HG03103 (cell line): ENCODE data around the gene TFAP2A.

Source experiments
- ATAC-seq: cut with Tn5 transposase; IDR thresholded peaks from one replicate; pipeline ENCODE4 v1.9.1; 2021; ENCODE audit warnings: low read depth; ENCODE audit not compliant: unreplicated experiment

Gene TFAP2A

DNA sequence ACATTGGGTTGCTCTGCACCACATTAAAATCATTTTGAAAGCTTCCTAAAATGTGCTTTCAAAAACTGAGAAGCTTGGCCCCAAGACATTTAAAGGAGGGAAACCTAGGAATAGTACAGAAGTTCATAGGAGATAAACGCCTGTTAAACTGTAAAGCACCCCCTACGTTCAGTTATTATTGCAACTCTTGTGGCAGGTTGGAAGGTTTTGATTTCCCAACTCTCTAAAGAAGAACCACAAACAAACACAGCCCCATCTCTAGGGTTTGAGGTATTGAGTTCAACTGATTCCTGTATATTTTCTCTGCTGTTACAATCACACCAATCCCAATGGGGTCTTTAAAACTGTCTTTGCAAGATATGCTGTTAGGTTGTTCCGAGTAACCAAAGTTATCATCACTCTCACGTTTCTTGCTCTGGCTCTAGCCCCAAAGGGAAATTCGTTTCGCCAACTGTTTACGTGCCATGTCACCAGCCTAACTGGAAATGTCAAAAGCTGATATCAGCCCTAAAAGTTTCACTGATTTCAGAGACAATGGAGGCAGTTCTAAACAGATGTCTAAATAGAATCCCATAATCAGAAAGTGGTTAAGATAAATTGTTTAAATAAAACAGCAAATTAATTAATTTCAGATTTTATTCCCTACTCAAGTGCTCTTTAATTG lies 12.1 kb downstream of the TFAP2A start:
- ATAC-seq, result no peak

DNA sequence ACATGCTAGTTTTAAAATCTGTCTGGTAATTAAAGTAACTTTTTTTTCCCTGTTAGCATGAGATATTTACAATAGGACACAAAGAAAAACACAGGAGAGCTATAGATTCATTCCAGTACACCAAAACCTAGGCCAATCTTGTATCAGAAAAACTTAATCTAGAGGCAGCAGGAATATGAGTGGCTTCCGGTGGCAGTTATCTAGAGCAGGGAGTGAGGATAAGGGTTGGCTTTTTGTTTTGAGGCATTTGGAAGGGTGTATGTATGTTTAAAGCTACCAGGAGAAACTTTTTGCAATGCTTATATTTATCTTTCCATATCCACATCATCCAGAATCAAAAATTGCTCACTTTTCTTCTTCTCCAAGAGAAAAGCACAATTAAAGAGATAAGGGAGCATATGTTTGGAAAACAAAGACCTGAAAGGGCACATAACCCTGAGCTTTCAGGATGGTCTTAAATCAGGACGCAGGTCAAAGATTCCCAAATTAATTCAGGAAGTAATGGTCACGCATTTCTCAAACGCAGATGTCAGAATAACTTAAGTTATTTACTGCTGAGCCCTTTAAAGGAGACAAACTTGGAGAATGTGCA lies 13.1 kb downstream of the TFAP2A start:
- ATAC-seq, result no peak

DNA sequence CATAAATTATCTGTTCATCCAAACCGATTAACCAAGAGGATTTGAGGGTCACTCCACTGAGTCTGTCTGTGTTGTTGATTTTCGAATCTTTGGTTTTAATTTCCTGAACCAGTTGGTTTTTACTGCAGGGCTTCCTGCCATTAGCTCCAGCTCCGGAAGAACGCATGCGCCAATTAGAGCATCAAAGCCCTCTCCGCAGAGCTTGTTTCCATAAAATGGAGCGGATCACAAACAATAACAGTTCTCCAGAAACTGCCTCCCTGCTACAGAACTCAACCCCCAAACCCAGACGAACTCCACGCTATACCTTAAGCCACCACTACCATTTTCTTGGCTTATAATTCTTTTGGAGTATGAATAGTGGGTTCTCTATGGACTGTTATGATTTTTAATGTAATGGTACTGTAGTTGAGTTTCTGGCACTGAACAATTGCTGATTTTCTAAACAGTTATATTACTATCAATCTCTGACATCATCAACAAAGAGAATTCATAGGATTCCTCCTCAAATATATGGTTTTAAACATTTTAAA lies 13.8 kb downstream of the TFAP2A start:
- ATAC-seq, result no peak

DNA sequence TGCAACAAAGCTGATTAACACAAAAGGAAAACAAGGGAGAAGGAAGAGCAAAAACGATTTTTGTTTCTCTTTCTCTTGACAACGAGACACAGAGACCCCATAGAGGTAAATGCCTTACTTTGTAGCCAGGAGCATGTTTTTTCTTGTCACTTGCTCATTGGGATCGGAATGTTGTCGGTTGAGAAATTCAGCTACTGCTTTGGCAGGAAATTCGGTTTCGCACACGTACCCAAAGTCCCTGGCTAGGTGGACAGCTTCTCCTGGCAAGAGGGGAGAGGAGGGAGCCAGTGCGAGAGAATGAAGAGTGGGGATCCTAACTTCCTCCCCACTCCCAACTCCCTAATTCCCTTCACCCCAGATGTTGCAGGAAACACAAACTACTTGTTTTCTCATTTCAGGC lies 14.5 kb downstream of the TFAP2A start:
- no peak for ATAC-seq

DNA sequence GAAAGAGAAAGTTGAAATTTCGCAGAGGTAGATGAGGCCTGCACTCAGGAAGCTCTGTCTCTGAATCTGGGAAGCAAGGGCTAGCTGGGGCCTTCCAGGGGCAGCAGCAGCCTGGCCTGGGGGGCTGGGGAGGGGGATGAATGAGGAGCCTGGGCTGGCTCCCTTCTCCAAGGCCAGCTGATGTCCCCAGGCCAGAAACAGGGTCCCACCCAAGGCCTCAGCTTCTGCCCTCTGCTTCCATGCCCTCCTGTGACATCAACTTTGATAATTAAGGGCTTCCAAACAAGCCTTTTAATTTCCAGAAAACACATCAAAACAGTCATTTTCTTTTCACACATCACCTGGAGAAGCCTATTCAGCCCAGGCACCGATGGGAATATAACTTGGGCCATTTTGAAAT lies 15.4 kb downstream of the TFAP2A start:
- ATAC-seq, result no peak

DNA sequence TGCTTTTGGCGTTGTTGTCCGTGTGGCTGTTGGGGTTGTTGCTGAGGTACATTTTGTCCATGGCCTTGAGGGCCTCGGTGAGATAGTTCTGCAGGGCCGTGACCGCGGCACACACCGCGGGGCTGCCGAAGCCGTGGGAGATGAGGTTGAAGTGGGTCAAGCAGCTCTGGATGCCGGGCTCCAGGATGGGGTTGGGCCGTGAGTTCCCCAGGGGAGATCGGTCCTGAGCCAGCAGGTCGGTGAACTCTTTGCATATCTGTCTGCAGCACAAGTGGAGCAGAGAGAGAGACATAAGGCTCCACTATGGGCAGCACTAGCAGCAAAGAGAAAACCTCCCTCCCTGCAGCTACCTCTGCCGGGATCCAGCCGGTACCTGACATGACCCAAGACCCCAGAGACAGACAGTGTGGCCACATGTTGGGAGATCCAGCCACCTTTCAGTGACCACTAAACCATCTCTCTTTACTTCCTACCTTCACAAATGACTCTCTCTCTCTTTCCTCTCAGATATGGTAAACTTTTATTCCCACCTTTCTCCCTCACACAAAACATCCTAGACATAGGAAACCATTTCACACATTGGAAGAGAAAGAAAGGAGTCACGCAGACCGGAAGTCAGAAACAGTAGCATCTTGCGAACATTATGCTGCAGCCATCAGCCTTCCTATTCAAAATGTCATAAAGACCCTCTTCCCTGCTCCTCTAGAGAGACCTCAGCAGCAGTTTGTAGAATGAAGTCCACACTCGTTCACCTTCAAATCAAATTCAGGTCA lies 16.2 kb downstream of the TFAP2A start:
- no peak for ATAC-seq

DNA sequence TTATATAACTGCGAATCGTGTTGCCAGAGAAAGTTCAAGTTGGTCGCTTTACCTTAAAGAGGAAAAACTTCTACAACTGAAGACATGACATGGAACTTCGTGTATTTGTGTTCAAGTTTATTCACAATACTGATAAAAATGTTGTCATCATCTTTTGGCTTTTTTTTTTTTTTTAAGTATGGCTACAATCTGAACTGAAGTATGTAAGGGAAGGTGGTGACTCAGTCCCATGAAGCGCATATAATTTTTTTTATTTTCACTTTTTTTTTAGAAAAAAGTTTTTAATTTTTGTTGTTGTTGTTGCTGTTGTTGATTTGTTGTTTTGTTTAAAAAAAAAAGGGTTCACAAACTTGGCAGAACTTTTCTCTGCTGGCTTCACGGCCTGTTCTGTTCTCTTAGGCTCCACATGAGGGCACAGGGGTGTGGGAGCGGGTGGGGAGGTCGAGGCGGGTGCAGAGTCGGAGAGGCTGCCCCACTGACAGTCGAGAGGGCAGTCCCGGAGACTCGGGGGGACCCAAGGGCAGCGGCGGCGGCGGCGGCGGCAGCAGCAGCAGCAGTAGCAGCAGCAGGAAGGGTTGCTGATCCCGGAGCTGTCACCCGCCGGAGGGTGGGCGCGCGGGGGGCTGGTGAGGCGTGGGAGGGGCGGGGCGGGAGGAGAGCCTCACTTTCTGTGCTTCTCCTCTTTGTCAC lies 17.0 kb downstream of the TFAP2A start:
- ATAC-seq, result no peak

DNA sequence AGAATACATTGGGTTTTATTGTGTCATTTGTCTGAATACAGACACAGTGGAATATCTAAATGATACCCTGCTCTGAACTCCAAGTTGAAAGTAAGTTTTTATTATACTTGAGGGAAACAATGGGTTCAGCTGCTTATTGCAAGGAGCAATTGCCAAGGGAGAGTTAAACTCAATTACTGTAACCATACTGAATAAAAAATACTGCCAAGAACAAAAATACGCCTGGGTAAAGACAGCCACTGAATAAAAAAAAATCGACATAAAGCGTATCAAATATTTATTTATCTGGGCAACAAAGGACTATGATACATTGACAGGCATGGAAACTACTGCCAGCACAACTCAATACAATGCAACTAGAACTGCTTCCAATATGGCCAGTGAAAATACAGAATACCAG lies 18.1 kb downstream of the TFAP2A start:
- no peak for ATAC-seq

DNA sequence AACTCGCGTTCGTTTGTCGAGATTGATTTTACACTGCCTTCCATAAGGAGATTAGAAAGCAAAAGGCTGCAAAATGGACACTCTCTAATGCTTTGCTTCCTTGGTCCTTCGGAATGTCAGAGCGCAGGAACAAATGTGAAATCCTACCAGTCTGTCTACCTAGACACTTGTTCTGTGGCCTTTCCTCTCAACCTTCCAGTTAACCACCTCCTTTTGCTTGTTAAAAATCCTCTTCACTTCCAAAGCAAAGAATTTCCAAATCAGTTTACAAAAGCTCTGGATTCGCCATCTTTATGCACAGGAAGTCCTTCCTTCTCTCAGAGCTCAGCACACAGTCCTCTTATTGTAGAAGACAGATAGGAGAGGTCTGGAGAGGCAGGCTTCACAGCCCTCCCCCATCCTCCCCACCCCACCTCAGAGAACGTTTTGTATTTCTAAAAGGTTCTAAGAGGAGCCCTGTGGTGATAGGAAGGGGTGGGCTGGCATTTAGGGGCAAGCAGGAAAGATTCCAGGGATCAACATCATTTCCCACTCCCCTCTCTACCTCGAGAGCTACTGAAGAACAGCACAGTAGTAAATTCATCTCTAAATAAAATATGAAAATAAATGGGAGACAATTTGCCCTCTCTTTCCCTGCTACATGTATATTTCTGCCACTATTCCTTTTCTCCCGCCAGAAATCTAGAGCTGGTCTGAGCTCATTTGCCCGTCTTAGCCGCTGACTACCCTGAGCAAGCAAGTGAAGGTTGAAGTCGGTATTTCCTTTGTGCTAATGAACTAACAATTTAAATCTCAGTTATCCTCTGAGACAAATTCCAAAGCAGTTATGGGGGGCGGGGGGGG lies 18.9 kb downstream of the TFAP2A start:
- ATAC-seq, result no peak

DNA sequence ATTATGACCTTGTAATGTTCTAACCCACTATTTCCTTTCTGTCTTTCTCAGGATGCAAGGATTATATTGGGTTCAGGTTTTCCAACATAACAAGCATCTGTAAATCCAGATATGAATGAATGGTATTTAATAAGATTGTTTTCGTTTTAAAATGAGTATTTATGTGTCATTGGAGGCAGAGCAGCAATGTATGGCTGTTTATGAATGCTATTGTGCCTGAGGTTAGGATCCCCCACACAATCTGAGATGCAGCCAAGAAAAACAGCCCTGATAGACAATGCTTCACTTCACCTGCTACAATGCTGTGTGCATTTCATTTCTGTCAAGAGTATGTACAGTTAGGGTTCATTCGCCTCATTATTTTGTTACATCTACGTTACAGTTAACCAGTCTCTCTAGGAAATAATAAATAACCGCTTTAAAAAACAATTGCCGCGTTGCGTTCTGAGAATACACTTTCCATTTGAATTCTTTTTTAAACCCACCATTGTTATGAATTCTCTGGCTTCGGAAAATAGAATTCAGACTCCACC lies 19.6 kb downstream of the TFAP2A start:
- no peak for ATAC-seq

DNA sequence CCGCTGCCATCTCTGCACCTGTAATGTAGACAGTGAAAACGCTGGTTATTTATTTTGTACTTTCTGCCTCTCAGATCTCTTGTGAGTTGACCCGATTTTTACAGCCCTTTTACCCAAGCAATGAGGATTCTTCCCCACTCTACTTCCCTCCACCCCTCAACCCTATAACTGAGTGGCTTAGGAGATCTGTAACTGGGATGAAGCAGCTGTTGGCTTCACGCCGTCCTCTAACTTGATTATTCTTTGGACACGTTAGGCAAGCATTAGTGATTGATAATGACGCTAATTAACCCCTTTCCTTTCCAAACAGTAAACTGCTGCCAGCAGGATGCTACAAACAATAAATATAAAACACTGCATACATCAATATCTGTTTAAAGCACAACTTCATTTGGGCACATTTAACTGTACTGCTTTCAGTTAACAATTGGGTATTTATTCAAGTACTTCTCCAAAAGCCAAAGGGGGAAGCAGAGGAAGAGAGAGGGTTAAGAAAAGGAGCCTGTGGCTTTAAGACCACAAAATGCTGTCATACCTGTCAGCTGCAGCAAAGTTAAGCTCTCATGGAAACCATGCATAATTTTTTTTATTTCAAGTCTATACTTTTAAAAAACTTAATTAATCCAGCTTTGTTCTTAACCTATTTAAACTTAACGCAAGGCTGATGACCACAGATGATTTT lies 21.2 kb downstream of the TFAP2A start:
- no peak for ATAC-seq

DNA sequence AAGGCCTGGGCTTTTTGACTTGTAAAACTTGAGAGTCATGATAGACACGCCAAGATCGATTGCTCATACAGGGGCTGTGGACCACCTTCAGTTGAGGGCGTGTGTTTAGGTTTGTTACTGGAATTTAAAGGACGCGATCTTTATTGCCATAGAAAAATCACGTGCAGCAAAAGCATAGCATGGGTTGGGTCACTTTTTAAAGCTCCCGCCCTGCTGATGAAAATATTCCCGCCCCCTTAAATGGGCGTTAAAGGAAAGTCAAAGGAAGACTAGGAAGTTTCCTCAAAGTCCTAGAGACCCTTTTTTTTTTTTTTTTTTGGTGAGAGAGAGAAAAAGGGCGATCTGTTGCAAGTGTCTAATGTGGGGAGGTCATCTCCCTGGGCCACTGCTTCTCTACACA lies 23.1 kb downstream of the TFAP2A start:
- ATAC-seq, result no peak

DNA sequence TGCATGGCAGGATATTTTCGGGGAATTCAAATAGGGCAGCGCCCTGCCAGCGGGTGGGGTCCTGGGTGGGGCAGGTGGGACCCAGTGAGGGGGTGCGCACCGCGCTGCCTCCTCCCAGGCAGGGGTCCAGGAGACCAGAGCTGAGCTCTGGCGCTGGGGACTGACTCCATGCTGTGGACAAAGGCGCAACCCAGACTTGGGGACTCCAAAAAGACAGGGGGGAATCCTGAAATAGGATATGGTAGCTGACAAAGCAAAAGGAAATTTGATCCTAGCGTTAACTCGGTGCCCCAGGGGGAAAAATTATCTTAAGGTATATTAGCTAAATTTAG lies 23.6 kb downstream of the TFAP2A start:
- ATAC-seq, result no peak

DNA sequence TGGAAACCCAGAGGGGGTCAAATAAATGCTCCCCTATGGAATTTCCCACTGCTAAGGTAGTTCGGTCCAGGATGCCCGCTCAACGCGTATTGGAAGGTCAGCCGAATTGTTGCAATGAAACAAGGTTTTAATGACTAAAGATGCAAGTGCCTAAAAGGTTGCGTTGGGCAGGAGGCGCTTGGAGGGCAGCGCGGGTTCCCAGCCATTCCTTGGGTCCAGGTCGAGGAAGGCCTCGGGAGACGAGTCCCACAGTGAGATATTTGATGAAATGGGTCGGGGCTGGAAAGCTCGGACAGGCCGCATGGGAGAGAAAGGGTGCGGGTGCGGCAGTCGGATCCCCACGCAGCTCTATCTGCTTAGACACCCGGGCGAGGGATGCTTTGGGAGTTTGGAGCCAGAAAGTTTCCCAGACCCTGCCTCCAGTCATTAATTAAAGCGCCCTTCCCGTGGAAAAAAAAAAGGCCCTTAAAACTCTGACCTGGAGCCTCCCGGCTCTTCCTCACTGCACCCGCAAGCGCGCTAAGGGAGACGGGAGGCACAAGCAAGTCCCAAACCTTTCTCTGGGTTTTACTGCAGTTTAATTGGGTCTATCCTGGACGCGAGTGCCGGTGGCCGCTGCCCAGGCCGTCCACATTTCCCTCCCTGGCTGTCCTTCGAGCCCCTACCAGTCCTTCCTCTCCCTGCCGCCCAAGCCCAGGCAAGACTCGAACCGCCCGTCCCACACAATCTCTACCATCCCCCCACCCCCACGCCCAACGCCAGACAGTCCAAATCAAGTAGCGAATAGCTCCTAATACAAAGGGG lies 24.2 kb downstream of the TFAP2A start:
- ATAC-seq, result no peak

DNA sequence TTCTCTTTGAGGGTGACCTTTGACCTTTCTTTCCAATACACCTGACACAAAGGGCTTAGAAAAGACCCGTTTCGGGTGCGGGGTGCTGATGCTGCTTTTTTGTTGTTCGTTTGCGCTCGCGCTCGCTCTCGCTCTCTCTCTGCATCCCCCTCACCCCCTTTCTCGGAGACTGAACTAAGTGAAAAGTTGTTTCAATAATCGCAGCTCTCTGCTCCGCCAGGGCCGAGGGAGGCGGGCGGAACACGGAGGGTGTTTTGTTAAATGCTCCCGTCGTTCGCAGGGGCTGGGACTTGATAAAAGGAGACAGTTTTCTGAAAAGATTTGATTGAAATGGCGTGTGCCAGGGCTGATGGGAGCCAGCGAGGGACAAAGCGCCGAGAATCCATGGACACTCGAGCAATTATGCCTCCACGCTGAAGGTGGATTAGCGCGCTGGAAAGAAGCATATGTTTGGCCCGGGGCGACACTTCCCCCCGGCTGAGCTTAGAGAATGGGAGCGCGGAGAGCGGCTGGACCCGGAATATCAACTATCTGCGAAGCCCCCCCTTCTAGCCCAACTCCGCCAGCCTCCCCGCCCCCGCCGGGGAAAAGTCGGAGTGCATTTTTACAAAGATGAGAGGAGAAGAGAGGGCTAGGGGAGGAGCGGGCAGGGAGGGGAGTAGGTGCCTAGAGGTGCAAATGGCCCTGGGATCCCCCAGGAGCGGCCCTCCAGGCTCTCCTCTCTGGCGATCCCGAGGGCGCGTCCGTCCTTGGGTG lies 25.0 kb downstream of the TFAP2A start:
- no peak for ATAC-seq

DNA sequence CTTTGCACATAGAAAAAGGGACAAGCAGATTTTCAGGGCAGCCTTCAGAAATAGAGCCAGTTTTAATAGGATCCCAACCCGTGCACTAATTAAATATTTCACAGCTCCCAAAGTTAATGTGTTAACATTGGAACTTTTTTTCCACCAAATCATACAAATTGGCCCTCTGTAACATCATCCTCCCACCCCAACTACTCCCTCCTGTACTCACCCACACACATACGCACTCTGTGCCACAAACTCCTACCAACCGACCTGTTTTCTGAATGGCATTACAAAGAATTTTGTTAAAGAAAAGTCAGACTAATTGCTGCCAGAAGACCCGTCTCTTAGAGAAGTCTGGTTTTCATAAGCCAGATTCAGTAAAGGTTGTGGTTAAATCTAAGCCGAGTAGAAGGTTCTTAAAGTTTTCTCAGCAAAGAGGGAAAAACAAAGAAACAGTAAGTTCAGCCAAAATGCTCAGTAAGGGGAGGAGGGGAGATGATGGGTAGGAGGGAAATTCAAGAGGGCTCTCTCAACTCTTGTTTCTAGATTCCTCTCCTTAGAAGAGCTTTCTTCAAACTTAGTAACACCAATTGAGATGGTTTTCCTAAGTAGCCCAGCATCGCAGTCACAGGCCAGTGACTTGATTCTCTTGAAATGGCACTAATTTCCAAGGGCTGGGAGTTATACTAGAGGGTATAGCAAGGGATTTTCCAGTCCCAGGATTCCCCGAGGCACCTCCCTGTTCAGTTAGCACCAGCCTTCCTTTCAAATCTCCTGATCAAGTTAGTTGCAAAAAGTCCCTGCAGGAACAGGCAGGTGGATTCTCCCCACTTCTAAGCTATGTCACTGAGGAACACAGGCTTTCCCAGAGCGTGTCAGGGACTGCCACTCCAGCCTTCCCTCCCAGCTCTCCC lies 27.9 kb downstream of the TFAP2A start:
- no peak for ATAC-seq

DNA sequence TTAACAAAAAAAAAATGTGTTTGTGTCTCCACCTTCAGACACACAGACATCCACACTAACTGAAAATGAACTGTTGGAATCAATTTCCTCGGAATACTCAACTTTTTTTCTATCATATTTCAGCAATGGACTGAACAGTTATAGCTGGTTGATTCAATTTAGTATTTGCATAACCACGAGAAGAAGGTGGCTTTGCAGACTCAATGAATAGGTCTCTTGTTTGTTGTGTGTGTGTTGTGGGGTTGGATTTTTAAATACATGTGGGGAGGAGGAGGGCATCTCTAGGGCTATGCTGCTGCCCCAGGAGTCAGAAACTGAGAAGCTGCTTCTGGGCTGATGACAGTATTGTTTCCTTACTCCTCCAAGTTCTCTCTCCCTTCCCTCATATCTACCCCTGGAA lies 28.7 kb downstream of the TFAP2A start:
- no peak for ATAC-seq
